HEK293 (cell line): Measurements from ENCODE around the gene MBNL2.

ENCODE experiments used
- CTCF ChIA-PET: fragments of 350-600 bp; formaldehyde crosslinking; extraction: SDS; loops from one replicate; lab custom pipeline; 2021; ENCODE audit warnings: antibody characterized with exemption; lab: Yijun Ruan, JAX
- POLR2A ChIA-PET: fragments of 300-600 bp; formaldehyde crosslinking; extraction: SDS; loops from one replicate; lab custom pipeline; 2020; ENCODE audit warnings: antibody characterized with exemption, inconsistent platforms; lab: Yijun Ruan, JAX
- H3K27ac ChIP-seq: fragments of 200-500 bp; sonication (Bioruptor generic); 2 replicates; pipeline ENCODE4 v1.5.1; 2014; ENCODE audit warnings: low read depth, low read length, control low read depth, inconsistent platforms; ENCODE audit errors: extremely low read depth
- H3K36me3 ChIP-seq, 2 experiments: fragments of 200-500 bp in 1 of 2; sonication (Bioruptor generic) in 1 of 2; 1 replicate in 1 of 2; 2 replicates in 1 of 2; pipeline ENCODE4 v1.5.1; 2014 to 2017; ENCODE audit warnings: inconsistent platforms in 2 of 2, low read length in 2 of 2; ENCODE audit not compliant: control insufficient read depth in 2 of 2, insufficient read depth in 1 of 2
- H3K4me1 ChIP-seq: fragments of 200-500 bp; sonication (Bioruptor generic); 2 replicates; pipeline ENCODE4 v1.5.1; 2014; ENCODE audit warnings: mild to moderate bottlenecking, low read length, inconsistent platforms; ENCODE audit not compliant: control insufficient read depth, insufficient read depth
- H3K4me3 ChIP-seq: 2 replicates; pipeline ENCODE4 v1.5.1; 2011; ENCODE audit warnings: low read depth, mild to moderate bottlenecking, control low read depth, low read length, moderate library complexity
- H3K9me3 ChIP-seq: fragments of 200-500 bp; sonication (Bioruptor generic); 2 replicates; pipeline ENCODE4 v1.5.1; 2014; ENCODE audit warnings: low read depth, low read length, inconsistent platforms; ENCODE audit not compliant: control insufficient read depth, insufficient read depth
- OVOL3 ChIP-seq: fragments of 450-650 bp; formaldehyde crosslinking; IDR thresholded peaks from 2 replicates; pipeline ENCODE4 v1.5.1; 2016; ENCODE audit warnings: missing biosample characterization, missing genetic modification characterization
- SALL2 ChIP-seq: fragments of 450-650 bp; formaldehyde crosslinking; IDR thresholded peaks from 2 replicates; pipeline ENCODE4 v1.5.0; 2017; ENCODE audit warnings: missing biosample characterization, mild to moderate bottlenecking, missing genetic modification characterization, borderline replicate concordance
- TCF7L2 ChIP-seq: IDR thresholded peaks from 2 replicates; pipeline ENCODE4 v1.6.1; 2011; ENCODE audit warnings: low read depth, mild to moderate bottlenecking, inconsistent platforms, low read length, moderate library complexity, borderline replicate concordance
- YY2 ChIP-seq: fragments of 450-650 bp; formaldehyde crosslinking; IDR thresholded peaks from 2 replicates; pipeline ENCODE4 v1.5.1; 2016; ENCODE audit warnings: missing biosample characterization, missing genetic modification characterization
- ZBTB48 ChIP-seq: fragments of 450-650 bp; formaldehyde crosslinking; IDR thresholded peaks from 2 replicates; pipeline ENCODE4 v1.5.1; 2016; ENCODE audit warnings: missing biosample characterization, missing genetic modification characterization
- ZFP3 ChIP-seq: fragments of 450-650 bp; formaldehyde crosslinking; IDR thresholded peaks from 2 replicates; pipeline ENCODE4 v1.5.1; 2016; ENCODE audit warnings: low read depth, missing biosample characterization, missing genetic modification characterization
- ZIC2 ChIP-seq: fragments of 450-650 bp; formaldehyde crosslinking; IDR thresholded peaks from 2 replicates; pipeline ENCODE4 v1.5.1; 2016; ENCODE audit warnings: missing biosample characterization, missing genetic modification characterization
- ZNF114 ChIP-seq: fragments of 450-650 bp; formaldehyde crosslinking; IDR thresholded peaks from 2 replicates; pipeline ENCODE4 v1.5.0; 2017; ENCODE audit warnings: missing biosample characterization, missing genetic modification characterization
- ZNF140 ChIP-seq: fragments of 450-650 bp; formaldehyde crosslinking; IDR thresholded peaks from 2 replicates; pipeline ENCODE4 v1.5.1; 2016; ENCODE audit warnings: missing biosample characterization, missing genetic modification characterization
- ZNF19 ChIP-seq: fragments of 450-650 bp; formaldehyde crosslinking; IDR thresholded peaks from 2 replicates; pipeline ENCODE4; 2016; ENCODE audit warnings: missing biosample characterization, missing genetic modification characterization, low read depth
- ZNF223 ChIP-seq: fragments of 450-650 bp; formaldehyde crosslinking; IDR thresholded peaks from 2 replicates; pipeline ENCODE4 v1.5.1; 2016; ENCODE audit warnings: missing biosample characterization, missing genetic modification characterization
- ZNF544 ChIP-seq: fragments of 450-650 bp; formaldehyde crosslinking; IDR thresholded peaks from 2 replicates; pipeline ENCODE4 v1.5.0; 2017; ENCODE audit warnings: missing biosample characterization, missing genetic modification characterization
- ZNF624 ChIP-seq: fragments of 450-650 bp; formaldehyde crosslinking; IDR thresholded peaks from 2 replicates; pipeline ENCODE4 v1.5.1; 2017; ENCODE audit warnings: missing biosample characterization, missing genetic modification characterization
- ZNF670 ChIP-seq: fragments of 450-650 bp; formaldehyde crosslinking; IDR thresholded peaks from 2 replicates; pipeline ENCODE4 v1.5.1; 2016; ENCODE audit warnings: missing biosample characterization, missing genetic modification characterization, low read depth
- ZNF76 ChIP-seq: fragments of 450-650 bp; formaldehyde crosslinking; IDR thresholded peaks from 2 replicates; pipeline ENCODE4; 2016; ENCODE audit warnings: low read depth, missing biosample characterization, missing genetic modification characterization, borderline replicate concordance
- ZSCAN16 ChIP-seq: fragments of 450-650 bp; formaldehyde crosslinking; IDR thresholded peaks from 2 replicates; pipeline ENCODE4 v1.5.1; 2016; ENCODE audit warnings: missing biosample characterization, missing genetic modification characterization
- TF ChIP-seq, protein P1 (sequence below): fragments of 450-650 bp; formaldehyde crosslinking; IDR thresholded peaks from 2 replicates; pipeline ENCODE4 v1.5.1; 2016; ENCODE audit warnings: missing biosample characterization, missing genetic modification characterization, borderline replicate concordance
- TF ChIP-seq, protein P2 (sequence below): fragments of 450-650 bp; formaldehyde crosslinking; IDR thresholded peaks from 2 replicates; pipeline ENCODE4 v1.5.1; 2016; ENCODE audit warnings: missing biosample characterization, missing genetic modification characterization
- TF ChIP-seq, protein P3 (sequence below): IDR thresholded peaks from 2 replicates; pipeline ENCODE4 v1.6.1; 2011; ENCODE audit warnings: mild to moderate bottlenecking, low read depth, low read length, borderline replicate concordance
- TF ChIP-seq, protein P4 (sequence below): fragments of 450-650 bp; formaldehyde crosslinking; IDR thresholded peaks from 2 replicates; pipeline ENCODE4 v1.5.1; 2016; ENCODE audit warnings: missing biosample characterization, missing genetic modification characterization

Gene MBNL2

DNA sequence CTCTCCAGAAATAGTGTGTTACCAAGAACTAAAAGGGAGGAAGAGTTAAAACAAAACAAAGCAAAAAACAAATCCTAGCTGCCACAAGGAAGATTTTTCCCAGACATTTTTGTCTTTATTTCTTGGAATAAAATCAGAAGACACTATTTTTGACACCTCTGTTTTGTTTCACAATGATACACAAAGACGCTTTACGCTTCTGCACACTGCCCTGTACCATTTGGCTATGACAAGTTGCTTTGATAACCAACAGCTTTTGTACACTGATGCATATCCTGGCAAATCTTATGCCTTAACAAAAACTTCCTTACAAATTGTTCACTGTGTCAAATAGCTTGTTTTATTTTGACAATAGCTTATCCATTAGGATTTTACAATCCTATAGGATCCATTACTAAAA lies 108.3 kb downstream of the MBNL2 start:
- no peak for TF ChIP-seq ZNF76 (tag by site-specific recombination)
- TF ChIP-seq TCF7L2, result no peak
- TF ChIP-seq ZNF624, result no peak
- no peak for TF ChIP-seq ZSCAN16 (tag by site-specific recombination)
- TF ChIP-seq ZNF223 (tag by site-specific recombination), result no peak
- TF ChIP-seq ZBTB48 (tag by site-specific recombination), result no peak
- TF ChIP-seq, protein P1, sequence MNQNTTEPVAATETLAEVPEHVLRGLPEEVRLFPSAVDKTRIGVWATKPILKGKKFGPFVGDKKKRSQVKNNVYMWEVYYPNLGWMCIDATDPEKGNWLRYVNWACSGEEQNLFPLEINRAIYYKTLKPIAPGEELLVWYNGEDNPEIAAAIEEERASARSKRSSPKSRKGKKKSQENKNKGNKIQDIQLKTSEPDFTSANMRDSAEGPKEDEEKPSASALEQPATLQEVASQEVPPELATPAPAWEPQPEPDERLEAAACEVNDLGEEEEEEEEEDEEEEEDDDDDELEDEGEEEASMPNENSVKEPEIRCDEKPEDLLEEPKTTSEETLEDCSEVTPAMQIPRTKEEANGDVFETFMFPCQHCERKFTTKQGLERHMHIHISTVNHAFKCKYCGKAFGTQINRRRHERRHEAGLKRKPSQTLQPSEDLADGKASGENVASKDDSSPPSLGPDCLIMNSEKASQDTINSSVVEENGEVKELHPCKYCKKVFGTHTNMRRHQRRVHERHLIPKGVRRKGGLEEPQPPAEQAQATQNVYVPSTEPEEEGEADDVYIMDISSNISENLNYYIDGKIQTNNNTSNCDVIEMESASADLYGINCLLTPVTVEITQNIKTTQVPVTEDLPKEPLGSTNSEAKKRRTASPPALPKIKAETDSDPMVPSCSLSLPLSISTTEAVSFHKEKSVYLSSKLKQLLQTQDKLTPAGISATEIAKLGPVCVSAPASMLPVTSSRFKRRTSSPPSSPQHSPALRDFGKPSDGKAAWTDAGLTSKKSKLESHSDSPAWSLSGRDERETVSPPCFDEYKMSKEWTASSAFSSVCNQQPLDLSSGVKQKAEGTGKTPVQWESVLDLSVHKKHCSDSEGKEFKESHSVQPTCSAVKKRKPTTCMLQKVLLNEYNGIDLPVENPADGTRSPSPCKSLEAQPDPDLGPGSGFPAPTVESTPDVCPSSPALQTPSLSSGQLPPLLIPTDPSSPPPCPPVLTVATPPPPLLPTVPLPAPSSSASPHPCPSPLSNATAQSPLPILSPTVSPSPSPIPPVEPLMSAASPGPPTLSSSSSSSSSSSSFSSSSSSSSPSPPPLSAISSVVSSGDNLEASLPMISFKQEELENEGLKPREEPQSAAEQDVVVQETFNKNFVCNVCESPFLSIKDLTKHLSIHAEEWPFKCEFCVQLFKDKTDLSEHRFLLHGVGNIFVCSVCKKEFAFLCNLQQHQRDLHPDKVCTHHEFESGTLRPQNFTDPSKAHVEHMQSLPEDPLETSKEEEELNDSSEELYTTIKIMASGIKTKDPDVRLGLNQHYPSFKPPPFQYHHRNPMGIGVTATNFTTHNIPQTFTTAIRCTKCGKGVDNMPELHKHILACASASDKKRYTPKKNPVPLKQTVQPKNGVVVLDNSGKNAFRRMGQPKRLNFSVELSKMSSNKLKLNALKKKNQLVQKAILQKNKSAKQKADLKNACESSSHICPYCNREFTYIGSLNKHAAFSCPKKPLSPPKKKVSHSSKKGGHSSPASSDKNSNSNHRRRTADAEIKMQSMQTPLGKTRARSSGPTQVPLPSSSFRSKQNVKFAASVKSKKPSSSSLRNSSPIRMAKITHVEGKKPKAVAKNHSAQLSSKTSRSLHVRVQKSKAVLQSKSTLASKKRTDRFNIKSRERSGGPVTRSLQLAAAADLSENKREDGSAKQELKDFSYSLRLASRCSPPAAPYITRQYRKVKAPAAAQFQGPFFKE (tag by site-specific recombination), result no peak
- TF ChIP-seq ZNF544 (tag by site-specific recombination), result no peak
- TF ChIP-seq, protein P2, sequence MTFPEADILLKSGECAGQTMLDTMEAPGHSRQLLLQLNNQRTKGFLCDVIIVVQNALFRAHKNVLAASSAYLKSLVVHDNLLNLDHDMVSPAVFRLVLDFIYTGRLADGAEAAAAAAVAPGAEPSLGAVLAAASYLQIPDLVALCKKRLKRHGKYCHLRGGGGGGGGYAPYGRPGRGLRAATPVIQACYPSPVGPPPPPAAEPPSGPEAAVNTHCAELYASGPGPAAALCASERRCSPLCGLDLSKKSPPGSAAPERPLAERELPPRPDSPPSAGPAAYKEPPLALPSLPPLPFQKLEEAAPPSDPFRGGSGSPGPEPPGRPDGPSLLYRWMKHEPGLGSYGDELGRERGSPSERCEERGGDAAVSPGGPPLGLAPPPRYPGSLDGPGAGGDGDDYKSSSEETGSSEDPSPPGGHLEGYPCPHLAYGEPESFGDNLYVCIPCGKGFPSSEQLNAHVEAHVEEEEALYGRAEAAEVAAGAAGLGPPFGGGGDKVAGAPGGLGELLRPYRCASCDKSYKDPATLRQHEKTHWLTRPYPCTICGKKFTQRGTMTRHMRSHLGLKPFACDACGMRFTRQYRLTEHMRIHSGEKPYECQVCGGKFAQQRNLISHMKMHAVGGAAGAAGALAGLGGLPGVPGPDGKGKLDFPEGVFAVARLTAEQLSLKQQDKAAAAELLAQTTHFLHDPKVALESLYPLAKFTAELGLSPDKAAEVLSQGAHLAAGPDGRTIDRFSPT (tag by site-specific recombination), result no peak
- TF ChIP-seq, protein P3, sequence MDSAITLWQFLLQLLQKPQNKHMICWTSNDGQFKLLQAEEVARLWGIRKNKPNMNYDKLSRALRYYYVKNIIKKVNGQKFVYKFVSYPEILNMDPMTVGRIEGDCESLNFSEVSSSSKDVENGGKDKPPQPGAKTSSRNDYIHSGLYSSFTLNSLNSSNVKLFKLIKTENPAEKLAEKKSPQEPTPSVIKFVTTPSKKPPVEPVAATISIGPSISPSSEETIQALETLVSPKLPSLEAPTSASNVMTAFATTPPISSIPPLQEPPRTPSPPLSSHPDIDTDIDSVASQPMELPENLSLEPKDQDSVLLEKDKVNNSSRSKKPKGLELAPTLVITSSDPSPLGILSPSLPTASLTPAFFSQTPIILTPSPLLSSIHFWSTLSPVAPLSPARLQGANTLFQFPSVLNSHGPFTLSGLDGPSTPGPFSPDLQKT, result no peak
- no peak for TF ChIP-seq ZNF140 (tag by site-specific recombination)
- no peak for TF ChIP-seq ZNF114 (tag by site-specific recombination)
- TF ChIP-seq ZNF670 (tag by site-specific recombination), result no peak
- TF ChIP-seq YY2 (tag by site-specific recombination), result no peak
- no peak for TF ChIP-seq ZIC2 (tag by site-specific recombination)
- no peak for TF ChIP-seq OVOL3 (tag by site-specific recombination)
- no peak for TF ChIP-seq SALL2
- TF ChIP-seq, protein P4, sequence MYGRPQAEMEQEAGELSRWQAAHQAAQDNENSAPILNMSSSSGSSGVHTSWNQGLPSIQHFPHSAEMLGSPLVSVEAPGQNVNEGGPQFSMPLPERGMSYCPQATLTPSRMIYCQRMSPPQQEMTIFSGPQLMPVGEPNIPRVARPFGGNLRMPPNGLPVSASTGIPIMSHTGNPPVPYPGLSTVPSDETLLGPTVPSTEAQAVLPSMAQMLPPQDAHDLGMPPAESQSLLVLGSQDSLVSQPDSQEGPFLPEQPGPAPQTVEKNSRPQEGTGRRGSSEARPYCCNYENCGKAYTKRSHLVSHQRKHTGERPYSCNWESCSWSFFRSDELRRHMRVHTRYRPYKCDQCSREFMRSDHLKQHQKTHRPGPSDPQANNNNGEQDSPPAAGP (tag by site-specific recombination), result no peak
- no peak for TF ChIP-seq ZFP3 (tag by site-specific recombination)
- TF ChIP-seq ZNF19 (tag by site-specific recombination), result no peak
- Histone ChIP-seq H3K4me3 (no peak overlapping the region), H3K27ac (no peak overlapping the region), H3K4me1 (no peaks in the 10 kb centered on the region), H3K9me3 (no peaks in the 10 kb centered on the region), H3K36me3 (no peaks in the 10 kb centered on the region)
- POLR2A ChIA-PET, result interaction anchor here (0.9 kb wide), 1 partner anchor 12 kb away, joined by 5 read pairs; no protein-coding TSS in a partner anchor
- CTCF ChIA-PET, result interaction anchor here (1.2 kb wide), 1 partner anchor 221 kb away, joined by 4 read pairs; no protein-coding TSS in a partner anchor
